GM23248 (cell line): ENCODE measurements around the gene STK36. TPM values are rescaled to one million over a fixed set of nuclear protein-coding genes. Genes with fewer than 3 reads are reported as not detected.

ENCODE experiments used
- DNase-seq: peaks from one replicate; pipeline ENCODE4 v3.0.0-alpha.2; 2015
- H2AFZ ChIP-seq: fragments of 200-600 bp; sonication (generic); 2 replicates; pipeline ENCODE4 v1.6.1; 2016; ENCODE audit warnings: antibody characterized with exemption
- H3F3A ChIP-seq: fragments of 200-600 bp; sonication (generic); 2 replicates; pipeline ENCODE4 v1.6.1; 2016; ENCODE audit warnings: mild to moderate bottlenecking, antibody characterized with exemption, mixed run types; ENCODE audit not compliant: insufficient read depth
- H3K27ac ChIP-seq: fragments of 200-600 bp; sonication (generic); 2 replicates; pipeline ENCODE4 v1.5.1; 2016; ENCODE audit warnings: mild to moderate bottlenecking
- H3K27me3 ChIP-seq: fragments of 200-600 bp; sonication (generic); replicated peaks from 2 replicates; pipeline ENCODE4 v1.6.1; 2016; ENCODE audit warnings: mild to moderate bottlenecking; ENCODE audit not compliant: insufficient read depth
- H3K36me3 ChIP-seq: fragments of 200-600 bp; sonication (generic); 2 replicates; pipeline ENCODE4 v1.6.1; 2016; ENCODE audit warnings: low read depth, mild to moderate bottlenecking
- H3K4me1 ChIP-seq: fragments of 200-600 bp; sonication (generic); 2 replicates; pipeline ENCODE4 v1.6.1; 2016; ENCODE audit warnings: mild to moderate bottlenecking; ENCODE audit not compliant: insufficient read depth
- H3K4me2 ChIP-seq: fragments of 200-600 bp; sonication (generic); one replicate; pipeline ENCODE4 v1.6.1; 2016; ENCODE audit warnings: mild to moderate bottlenecking; ENCODE audit not compliant: unreplicated experiment
- H3K4me3 ChIP-seq: fragments of 200-600 bp; sonication (generic); 2 replicates; pipeline ENCODE4 v1.5.1; 2016; ENCODE audit warnings: mild to moderate bottlenecking
- H3K79me2 ChIP-seq: fragments of 200-600 bp; sonication (generic); 2 replicates; pipeline ENCODE4 v1.6.1; 2016; ENCODE audit warnings: mild to moderate bottlenecking; ENCODE audit not compliant: insufficient read depth
- H3K9ac ChIP-seq: fragments of 200-600 bp; sonication (generic); 2 replicates; pipeline ENCODE4 v1.6.1; 2016; ENCODE audit warnings: mild to moderate bottlenecking
- H3K9me2 ChIP-seq: fragments of 200-600 bp; sonication (generic); 2 replicates; pipeline ENCODE4 v1.6.1; 2016; ENCODE audit warnings: mixed run types, mild to moderate bottlenecking, moderate library complexity; ENCODE audit not compliant: insufficient read depth
- H3K9me3 ChIP-seq: fragments of 200-600 bp; sonication (generic); one replicate; pipeline ENCODE4 v1.6.1; 2017; ENCODE audit warnings: low read depth
- H4K20me1 ChIP-seq: fragments of 200-600 bp; sonication (generic); 2 replicates; pipeline ENCODE4 v1.6.0; 2016; ENCODE audit not compliant: insufficient read depth
- EZH2 ChIP-seq: fragments of 200-600 bp; sonication (generic); IDR thresholded peaks from 2 replicates; pipeline ENCODE4 v1.6.1; 2018; ENCODE audit warnings: antibody characterized with exemption, mild to moderate bottlenecking; ENCODE audit not compliant: insufficient read depth, poor library complexity, severe bottlenecking
- EZH2phosphoT487 ChIP-seq: fragments of 200-600 bp; sonication (generic); IDR thresholded peaks from 2 replicates; pipeline ENCODE4 v1.6.1; 2018; ENCODE audit warnings: antibody characterized with exemption, moderate library complexity, mild to moderate bottlenecking, low read depth; ENCODE audit not compliant: insufficient read depth
- WGBS, 2 experiments: methylation state at CpG; one replicate each; pipeline ENCODE4 v1.1.6; 2015 to 2017; ENCODE audit warnings: low lambda C conversion rate in 2 of 2, low coverage in 1 of 2; ENCODE audit errors: missing lambda C conversion rate in 2 of 2; 5-methylcytosine and 5-hydroxymethylcytosine counted together
- in situ Hi-C: fragments of 300-500 bp; cut with MboI; formaldehyde crosslinking; loops from 2 replicates; pipeline ENCODE4 v1.15.0; 2020
- polyA plus RNA-seq: library from polyadenylated mRNA; unstranded; fragments of >200 nt; fragmentation: Nextera tagmentation; extraction: Ambion mirVana; gene quantifications from 2 replicates; pipeline ENCODE4 v1.2.1, GENCODE V29; 2016
- total RNA-seq: library from RNA; depleted of rRNA; stranded (reverse); fragments of >200 nt; shearing (Covaris generic); gene quantifications from 2 replicates; pipeline ENCODE4 v1.2.3, GENCODE V29; 2014

Gene STK36
- total and polyA plus RNA-seq, 2 experiments from 2014 or later, result 22.2 to 24.5 TPM

DNA sequence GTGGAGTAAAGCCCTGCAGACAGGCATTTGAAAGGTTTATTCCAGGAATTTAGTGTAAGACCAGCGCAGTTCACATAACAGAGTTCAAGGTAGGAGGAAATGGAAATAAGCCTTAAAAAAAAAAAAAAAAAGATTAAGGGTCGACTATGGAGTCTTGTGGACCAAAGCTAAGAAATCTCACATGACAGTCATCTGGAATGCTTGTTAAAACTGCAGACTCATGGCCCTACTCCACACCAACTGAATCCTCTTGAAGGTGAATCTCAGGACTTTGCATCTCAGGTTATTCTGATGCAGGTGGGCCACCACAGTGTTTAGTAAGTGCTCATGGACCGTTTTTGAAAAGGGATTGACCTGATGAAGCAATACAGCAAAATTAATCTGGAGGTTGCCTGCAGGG, 47.6 kb downstream of the STK36 start:
- Histone ChIP-seq H2AFZ (no peak overlapping the region), H3K27ac (no peak overlapping the region), H3K79me2 (peaks cover 92% of the 10 kb centered on the region), H3F3A (peaks cover 5% of the 10 kb centered on the region; the same call in 1 of the 2 replicates), H3K4me3 (no peak overlapping the region), H3K9ac (no peak overlapping the region), H3K27me3 (no peaks in the 10 kb centered on the region), H3K4me2 (no peak overlapping the region), H3K9me3 (no peaks in the 10 kb centered on the region), H4K20me1 (no peaks in the 10 kb centered on the region), H3K4me1 (0 out of 2 replicates have a peak, but pooled peaks cover 11% of the 10 kb centered on the region), H3K36me3 (no peaks in the 10 kb centered on the region), H3K9me2 (no peaks in the 10 kb centered on the region)
- 77 to 93% methylated on average over 3 of the region's 3 CpGs for whole genome bisulfite sequencing, 2 experiments
- TF ChIP-seq EZH2 (no peak), EZH2phosphoT487 (no peak)
- in situ Hi-C loops, result no loop called here
- no peak for DNase-seq

DNA sequence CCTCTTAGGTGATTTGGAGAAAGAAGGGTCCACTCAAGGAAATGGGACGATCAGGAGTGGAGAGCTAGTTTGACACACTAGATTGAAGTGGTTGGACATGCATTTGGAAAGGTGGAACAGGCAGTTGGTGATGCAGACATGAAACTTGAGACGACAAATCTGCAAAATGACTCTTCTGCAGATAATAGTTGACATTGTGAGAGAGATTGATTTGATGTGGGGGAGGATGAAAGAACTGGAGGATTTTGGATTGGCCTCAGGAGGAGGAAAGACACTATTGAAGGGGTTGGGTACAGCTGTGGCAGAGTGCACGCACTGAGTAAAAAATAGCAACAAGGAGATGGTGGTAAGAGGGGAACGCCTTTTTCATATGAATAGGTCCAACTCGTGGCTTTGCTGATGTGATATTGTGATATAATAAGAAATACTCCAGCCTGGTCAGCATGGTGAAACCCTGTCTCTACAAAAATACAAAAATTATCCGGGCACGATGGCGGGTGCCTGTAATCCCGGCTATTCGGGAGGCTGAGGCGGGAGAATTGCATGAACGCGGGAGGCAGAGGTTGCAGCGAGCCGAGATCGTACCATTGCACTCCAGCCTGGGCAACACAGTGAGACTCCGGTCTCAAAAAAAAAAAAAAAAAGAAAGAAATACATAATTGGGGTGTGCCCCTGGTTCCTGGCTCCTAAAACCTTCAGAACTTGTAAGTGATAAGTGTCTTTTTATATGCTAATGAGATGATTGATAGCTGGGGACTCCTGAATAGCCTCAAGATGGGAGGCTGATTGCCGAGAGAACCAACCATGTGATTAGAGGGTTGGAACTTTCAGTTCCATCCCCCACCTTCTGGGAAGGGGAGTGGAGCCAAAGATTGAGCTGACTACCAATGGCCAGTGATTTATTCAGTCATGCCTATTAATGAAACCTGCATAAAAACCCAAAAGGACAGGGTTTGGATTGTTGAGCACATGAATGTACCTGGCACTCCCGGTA, 48.5 kb downstream of the STK36 start:
- no peak overlapping the region for H3K9ac ChIP-seq
- no peak for TF ChIP-seq EZH2
- TF ChIP-seq EZH2phosphoT487, result no peak
- no peak overlapping the region for H3K27ac ChIP-seq
- no peaks in the 10 kb centered on the region for H3K36me3 ChIP-seq
- no peak overlapping the region for H2AFZ ChIP-seq
- H3K4me1 ChIP-seq, result 0 out of 2 replicates have a peak, but pooled peaks cover 11% of the 10 kb centered on the region
- no peaks in the 10 kb centered on the region for H3K9me3 ChIP-seq
- H3K79me2 ChIP-seq, result peaks cover 92% of the 10 kb centered on the region
- in situ Hi-C loops, result loop anchor here (10.0 kb wide), 1 partner anchor 124 kb away; no protein-coding TSS in a partner anchor
- H3K27me3 ChIP-seq, result no peaks in the 10 kb centered on the region
- no peak overlapping the region for H3K4me3 ChIP-seq
- 95 to 98% methylated on average over 19 of the region's 19 CpGs for WGBS, 2 experiments
- DNase-seq, result no peak
- H3K4me2 ChIP-seq, result no peak overlapping the region
- H4K20me1 ChIP-seq, result no peaks in the 10 kb centered on the region
- peaks cover 5% of the 10 kb centered on the region; the same call in 1 of the 2 replicates for H3F3A ChIP-seq
- H3K9me2 ChIP-seq, result no peaks in the 10 kb centered on the region

DNA sequence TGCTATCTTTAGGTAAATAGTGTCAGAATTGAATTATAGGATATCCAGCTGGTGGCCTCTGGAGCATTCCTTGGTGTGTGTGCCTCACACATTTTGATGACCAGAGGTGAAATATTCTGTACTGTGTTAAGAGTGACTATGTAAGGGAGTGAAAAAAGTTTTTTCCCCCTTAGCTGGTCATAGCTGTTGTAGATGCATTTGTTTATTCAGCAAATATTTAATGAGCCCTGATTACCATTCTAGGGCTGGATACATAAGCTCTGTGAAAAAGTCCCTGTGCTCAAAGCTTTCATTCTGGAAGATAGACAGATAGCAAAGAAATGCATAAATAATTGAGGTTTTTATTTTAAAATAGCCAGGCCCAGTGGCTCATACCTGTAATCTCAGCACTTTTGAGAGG, 49.6 kb downstream of the STK36 start:
- Histone ChIP-seq H3K36me3 (no peaks in the 10 kb centered on the region), H3K9ac (no peak overlapping the region), H3K4me1 (0 out of 2 replicates have a peak, but pooled peaks cover 11% of the 10 kb centered on the region), H3K27ac (no peak overlapping the region), H2AFZ (no peak overlapping the region), H3K9me2 (no peaks in the 10 kb centered on the region), H3K4me3 (no peak overlapping the region), H4K20me1 (no peaks in the 10 kb centered on the region), H3K4me2 (no peak overlapping the region), H3K27me3 (no peaks in the 10 kb centered on the region), H3K9me3 (no peaks in the 10 kb centered on the region), H3K79me2 (peaks cover 92% of the 10 kb centered on the region), H3F3A (peaks cover 5% of the 10 kb centered on the region; the same call in 1 of the 2 replicates)
- DNase-seq, result no peak
- TF ChIP-seq EZH2 (no peak), EZH2phosphoT487 (no peak)
- in situ Hi-C loops, result loop anchor here (10.0 kb wide), 1 partner anchor 123 kb away; no protein-coding TSS in a partner anchor

DNA sequence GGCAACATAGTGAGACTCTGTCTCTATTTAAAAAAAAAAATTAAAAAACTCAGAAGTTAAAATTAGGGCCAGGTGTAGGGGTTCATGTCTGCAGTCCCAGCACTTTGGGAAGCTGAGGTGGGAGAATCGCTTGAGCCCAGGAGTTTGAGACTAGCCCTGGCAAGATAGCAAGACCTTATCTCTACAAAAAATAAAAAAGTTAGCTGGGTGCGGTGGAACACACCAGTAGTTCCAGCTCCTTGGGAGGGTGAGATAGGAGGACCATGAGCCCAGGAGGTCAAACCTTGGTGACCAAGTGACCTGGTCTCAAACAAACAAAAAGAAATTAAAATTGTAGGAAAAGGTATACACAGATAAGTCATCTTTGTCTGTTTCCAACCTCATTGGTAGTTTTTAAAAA, 50.0 kb downstream of the STK36 start:
- Histone ChIP-seq H3K9me2 (no peaks in the 10 kb centered on the region), H3K79me2 (peaks cover 92% of the 10 kb centered on the region), H3K4me3 (no peak overlapping the region), H4K20me1 (no peaks in the 10 kb centered on the region), H3K4me2 (no peak overlapping the region), H3K9me3 (no peaks in the 10 kb centered on the region), H3K27ac (no peak overlapping the region), H3K9ac (no peak overlapping the region), H3K27me3 (no peaks in the 10 kb centered on the region), H3K36me3 (no peaks in the 10 kb centered on the region), H3F3A (peaks cover 5% of the 10 kb centered on the region; the same call in 1 of the 2 replicates), H2AFZ (no peak overlapping the region), H3K4me1 (0 out of 2 replicates have a peak, but pooled peaks cover 11% of the 10 kb centered on the region)
- 97 to 100% methylated on average over 2 of the region's 2 CpGs for WGBS, 2 experiments
- no peak for DNase-seq
- TF ChIP-seq EZH2phosphoT487 (no peak), EZH2 (no peak)
- in situ Hi-C loops, result loop anchor here (10.0 kb wide), 1 partner anchor 123 kb away; no protein-coding TSS in a partner anchor
